ENCODE data around the gene AFAP1L2. TPM values are rescaled to one million over a fixed set of nuclear protein-coding genes. Genes with fewer than 3 reads are reported as not detected.
A peak's percentile ranks its signal among the peaks of the same experiment; 100 is the strongest.

AFAP1L2 gene
- total RNA-seq, 1 experiment from 2014 or later: 0.10 TPM

DNA sequence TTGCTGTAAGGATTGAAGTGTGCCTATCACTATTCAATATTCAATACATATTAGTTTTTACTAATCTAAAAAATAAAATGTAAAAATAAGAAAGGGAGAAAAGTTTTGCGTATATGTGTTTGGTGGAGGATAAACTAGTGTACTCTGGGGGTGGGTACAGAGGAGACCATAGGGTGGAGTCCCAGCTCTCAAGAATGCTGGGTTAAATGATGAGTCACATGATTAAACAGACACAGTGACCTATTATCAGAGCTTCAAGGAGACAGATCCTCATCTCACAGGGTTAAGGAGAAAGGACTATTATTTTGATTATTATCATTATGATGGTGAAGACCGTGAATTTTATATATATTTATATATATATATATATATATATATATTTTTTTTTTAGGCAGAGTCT is 77.5 kb downstream of the AFAP1L2 start:
- in situ Hi-C loops (cut with HindIII; ENCODE audit: low sequenced_read_pairs): no loop called here
- DNase-seq (ENCODE audit: low spot score): no peak

- no peak for DNase-seq (ENCODE audit: low spot score)
- in situ Hi-C loops (cut with HindIII; ENCODE audit: low sequenced_read_pairs): no loop called here
Observed at GRCh38 chr10:114323023-114323422, 81.3 kb downstream of the AFAP1L2 start.

GRCh38 chr10:114322344-114322743 is 82.0 kb downstream of the AFAP1L2 start:
- DNase-seq (ENCODE audit: low spot score): no peak
- in situ Hi-C loops (cut with HindIII; ENCODE audit: low sequenced_read_pairs): no loop called here

- DNase-seq (ENCODE audit: low spot score): no peak
- in situ Hi-C loops (cut with HindIII; ENCODE audit: low sequenced_read_pairs): no loop called here
Observed at GRCh38 chr10:114320249-114321116, 83.8 kb downstream of the AFAP1L2 start.

DNA sequence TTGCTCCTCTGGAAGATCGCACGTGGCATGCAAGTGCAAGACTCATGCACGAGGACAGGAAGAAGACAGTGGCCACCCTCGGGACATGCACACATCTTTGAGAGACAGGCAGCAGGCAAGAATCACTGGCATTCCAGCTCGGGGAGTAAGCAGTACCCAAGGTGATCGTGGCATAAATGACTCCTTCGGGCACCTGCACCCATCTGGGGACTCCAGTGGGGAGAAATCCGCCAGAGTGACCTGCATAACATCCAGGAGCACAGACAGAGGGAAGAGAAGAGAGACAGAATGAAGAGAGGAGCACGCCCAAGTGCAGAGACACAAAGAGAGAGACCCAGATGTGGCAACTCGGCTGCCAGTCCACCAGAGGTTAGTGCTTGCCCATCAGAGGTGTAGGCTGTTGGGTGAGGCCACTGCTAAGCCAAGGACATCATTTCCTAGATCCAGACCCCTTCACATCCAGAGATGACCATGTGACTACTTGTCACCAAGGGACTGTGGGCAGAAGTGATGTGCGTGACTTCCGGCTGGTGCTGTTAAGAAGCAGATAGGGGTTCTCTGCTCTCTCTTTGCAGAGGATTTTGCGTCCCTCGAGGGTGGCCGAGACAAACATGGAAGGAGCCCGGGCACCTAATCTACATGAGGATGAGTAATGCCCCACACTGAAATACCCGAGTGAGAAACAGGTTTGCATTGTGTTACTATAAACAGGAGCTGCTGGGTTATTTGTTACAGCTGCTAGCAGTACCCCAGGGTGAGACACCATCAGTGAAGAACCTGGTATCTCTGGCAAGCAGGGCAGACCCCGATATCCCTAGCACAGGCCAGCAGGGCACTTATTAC is 84.7 kb downstream of the AFAP1L2 start:
- in situ Hi-C loops (cut with HindIII; ENCODE audit: low sequenced_read_pairs): no loop called here

GRCh38 chr10:114316744-114317143 is 87.6 kb downstream of the AFAP1L2 start:
- no peak for DNase-seq (ENCODE audit: low spot score)
- in situ Hi-C loops (cut with HindIII; ENCODE audit: low sequenced_read_pairs): no loop called here

More for the DNA sequence above, 84.7 kb downstream of the AFAP1L2 start:
- DNase-seq (ENCODE audit: low spot score): no peak

GRCh38 chr10:114315566-114316420 is 88.5 kb downstream of the AFAP1L2 start:
- in situ Hi-C loops (cut with HindIII; ENCODE audit: low sequenced_read_pairs): no loop called here
- DNase-seq (ENCODE audit: low spot score): no peak

DNA sequence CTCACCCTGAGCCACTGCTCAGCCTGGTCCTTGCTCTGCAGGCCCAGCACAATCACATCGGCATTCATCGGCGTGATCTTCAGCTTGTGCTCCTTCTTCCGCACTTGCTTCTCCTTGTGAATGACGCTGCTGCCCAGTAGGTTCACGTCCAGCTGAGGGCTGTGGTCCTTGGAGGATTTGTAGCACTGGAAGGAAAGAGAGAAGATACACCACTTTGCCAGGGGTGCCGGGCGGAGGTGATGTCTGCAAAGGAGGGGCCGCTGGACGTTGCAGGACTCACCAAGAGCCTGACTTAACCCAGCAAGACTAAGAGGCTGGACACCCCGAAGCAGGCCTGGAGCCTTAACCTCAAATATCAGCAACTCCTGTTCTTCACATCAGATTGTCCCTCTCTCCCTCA is 90.4 kb downstream of the AFAP1L2 start:
- in situ Hi-C loops (cut with HindIII; ENCODE audit: low sequenced_read_pairs): no loop called here
- DNase-seq (ENCODE audit: low spot score): no peak

- in situ Hi-C loops (cut with HindIII; ENCODE audit: low sequenced_read_pairs): no loop called here
- DNase-seq (ENCODE audit: low spot score): no peak
Observed at GRCh38 chr10:114313139-114313538, 91.2 kb downstream of the AFAP1L2 start.

- DNase-seq (ENCODE audit: low spot score): no peak
- in situ Hi-C loops (cut with HindIII; ENCODE audit: low sequenced_read_pairs): no loop called here
Observed at GRCh38 chr10:114311496-114312209, 92.6 kb downstream of the AFAP1L2 start.

- in situ Hi-C loops (cut with HindIII; ENCODE audit: low sequenced_read_pairs): no loop called here
- DNase-seq (ENCODE audit: low spot score): no peak
Observed at GRCh38 chr10:114311023-114311422, 93.3 kb downstream of the AFAP1L2 start.

DNA sequence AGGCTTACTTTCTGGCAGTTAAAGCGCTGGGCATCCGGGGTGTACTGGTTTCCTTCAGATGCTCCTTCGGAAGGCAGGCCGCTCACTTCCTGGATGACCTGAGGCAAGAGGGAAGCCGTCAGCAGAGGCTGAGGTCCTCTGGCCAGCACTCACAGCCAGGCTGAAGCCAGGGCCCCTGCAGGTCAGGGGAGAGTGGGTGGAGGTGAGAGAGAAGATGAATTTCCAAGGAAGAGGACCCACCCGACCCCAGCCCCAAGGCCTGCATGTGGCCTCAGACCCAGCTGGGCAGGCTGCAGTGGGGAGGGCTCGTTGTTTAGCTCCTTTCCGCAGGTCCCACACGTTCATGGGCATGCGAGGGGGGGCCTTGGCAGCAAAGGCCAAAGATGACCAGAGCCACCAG is 94.0 kb downstream of the AFAP1L2 start:
- no peak for DNase-seq (ENCODE audit: low spot score)
- in situ Hi-C loops (cut with HindIII; ENCODE audit: low sequenced_read_pairs): no loop called here

GRCh38 chr10:114309364-114309651 is 95.0 kb downstream of the AFAP1L2 start:
- no peak for DNase-seq (ENCODE audit: low spot score)
- in situ Hi-C loops (cut with HindIII; ENCODE audit: low sequenced_read_pairs): no loop called here

DNA sequence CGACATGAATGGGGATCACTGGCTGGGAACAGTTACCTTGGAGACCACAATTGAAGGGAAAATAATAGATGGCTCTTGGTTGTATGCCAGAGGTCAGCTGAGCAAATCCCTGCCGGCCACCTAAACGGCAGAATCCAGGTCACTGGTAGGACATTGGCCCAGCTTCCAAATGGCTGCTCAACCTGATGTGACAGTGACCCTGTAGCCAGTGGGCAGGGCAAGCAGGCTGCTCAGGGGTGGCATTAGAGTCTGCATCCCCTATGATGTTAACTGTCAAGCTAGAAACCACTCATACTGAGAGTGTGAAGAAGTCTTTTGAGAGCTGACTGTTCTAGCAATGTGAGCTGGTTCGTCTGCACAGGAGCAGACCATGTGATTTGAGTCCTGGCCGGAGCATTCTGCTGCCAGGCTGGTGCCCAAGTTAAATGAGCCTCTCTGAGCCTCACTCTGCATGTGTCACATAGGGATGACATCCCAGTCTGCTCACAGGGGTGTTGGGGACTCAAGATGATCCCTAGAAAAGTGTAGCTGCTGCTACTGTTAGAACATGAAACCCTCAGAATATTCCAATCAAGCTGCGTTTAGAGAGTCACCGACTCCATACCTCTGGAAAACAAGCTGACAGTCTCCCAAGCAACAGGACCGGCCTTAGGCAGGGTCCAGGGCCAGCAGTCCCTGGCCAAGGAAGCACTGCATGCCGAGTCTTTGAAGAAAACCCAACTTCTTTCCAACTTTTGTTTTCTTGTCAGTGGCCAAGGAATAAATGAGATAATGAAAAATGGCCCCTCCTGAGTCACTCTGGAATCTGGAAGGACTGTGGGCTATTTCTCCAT is 95.6 kb downstream of the AFAP1L2 start:
- in situ Hi-C loops (cut with HindIII; ENCODE audit: low sequenced_read_pairs): no loop called here

GRCh38 chr10:114307731-114308130 is 96.6 kb downstream of the AFAP1L2 start:
- in situ Hi-C loops (cut with HindIII; ENCODE audit: low sequenced_read_pairs): no loop called here
- DNase-seq (ENCODE audit: low spot score): no peak

More for the DNA sequence above, 95.6 kb downstream of the AFAP1L2 start:
- DNase-seq (ENCODE audit: low spot score): peak; percentile 78

GRCh38 chr10:114306116-114306973 is 98.0 kb downstream of the AFAP1L2 start:
- in situ Hi-C loops (cut with HindIII; ENCODE audit: low sequenced_read_pairs): no loop called here
- DNase-seq (ENCODE audit: low spot score): peak; percentile 26

DNA sequence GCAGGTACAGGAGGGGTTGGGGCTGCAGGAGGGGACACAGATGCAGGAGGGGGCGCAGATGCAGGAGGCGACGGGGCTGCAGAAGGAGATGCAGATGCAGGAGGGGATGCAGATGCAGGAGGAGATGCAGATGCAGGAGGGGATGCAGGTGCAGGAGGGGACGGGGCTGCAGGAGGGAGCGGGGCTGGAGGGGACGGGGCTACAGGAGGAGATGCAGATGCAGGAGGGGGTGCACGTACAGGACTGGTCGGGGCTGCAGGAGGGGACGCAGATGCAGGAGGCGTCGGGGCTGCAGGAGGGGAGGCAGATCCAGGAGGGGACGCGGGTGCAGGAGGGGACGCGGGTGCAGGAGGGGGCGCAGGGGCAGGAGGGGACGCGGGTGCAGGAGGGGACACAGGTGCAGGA is 98.8 kb downstream of the AFAP1L2 start:
- in situ Hi-C loops (cut with HindIII; ENCODE audit: low sequenced_read_pairs): no loop called here
- DNase-seq (ENCODE audit: low spot score): no peak

All from G401 (cell line).